ENCODE results near the gene LINC00237. TPM values are rescaled to one million over a fixed set of nuclear protein-coding genes. Genes with fewer than 3 reads are reported as not detected.

Gene LINC00237
- total RNA-seq: under 1 TPM in 1 of 4 donors, not detected in 3; 0.33 TPM

GRCh38 chr20:21106171-21107017, at the start of gene LINC00237:
Gene LINC00237 (minus strand): TSS chr20:21106358.
- no peak within 1 kb of the TSS for H3K27ac ChIP-seq
- peaks cover 17 to 31% of the 10 kb centered on the region in 2 donors for H3K4me1 ChIP-seq
- H3K36me3 ChIP-seq: no peaks in the 10 kb centered on the region
- H3K4me3 ChIP-seq (replicated peaks in 1 of 3): no peak within 1 kb of the TSS
- 8 to 9% methylated on average over 43 of the region's 43 CpGs for WGBS, 2 donors
- intact Hi-C loops (cut with DNase I): no loop called here
- no peaks in the 10 kb centered on the region for H3K9me3 ChIP-seq
- TF ChIP-seq POLR2A (IDR thresholded peaks at IDR 0.05): no peak
- TF ChIP-seq, protein P1, sequence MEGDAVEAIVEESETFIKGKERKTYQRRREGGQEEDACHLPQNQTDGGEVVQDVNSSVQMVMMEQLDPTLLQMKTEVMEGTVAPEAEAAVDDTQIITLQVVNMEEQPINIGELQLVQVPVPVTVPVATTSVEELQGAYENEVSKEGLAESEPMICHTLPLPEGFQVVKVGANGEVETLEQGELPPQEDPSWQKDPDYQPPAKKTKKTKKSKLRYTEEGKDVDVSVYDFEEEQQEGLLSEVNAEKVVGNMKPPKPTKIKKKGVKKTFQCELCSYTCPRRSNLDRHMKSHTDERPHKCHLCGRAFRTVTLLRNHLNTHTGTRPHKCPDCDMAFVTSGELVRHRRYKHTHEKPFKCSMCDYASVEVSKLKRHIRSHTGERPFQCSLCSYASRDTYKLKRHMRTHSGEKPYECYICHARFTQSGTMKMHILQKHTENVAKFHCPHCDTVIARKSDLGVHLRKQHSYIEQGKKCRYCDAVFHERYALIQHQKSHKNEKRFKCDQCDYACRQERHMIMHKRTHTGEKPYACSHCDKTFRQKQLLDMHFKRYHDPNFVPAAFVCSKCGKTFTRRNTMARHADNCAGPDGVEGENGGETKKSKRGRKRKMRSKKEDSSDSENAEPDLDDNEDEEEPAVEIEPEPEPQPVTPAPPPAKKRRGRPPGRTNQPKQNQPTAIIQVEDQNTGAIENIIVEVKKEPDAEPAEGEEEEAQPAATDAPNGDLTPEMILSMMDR (IDR thresholded peaks at IDR 0.05): no peak
- no peak for DNase-seq
- H3K27me3 ChIP-seq: peaks cover 45% of the 10 kb centered on the region

- H3K36me3 ChIP-seq: peaks cover 0 to 3% of the 10 kb centered on the region in 2 donors
- WGBS, 2 donors: 97% methylated on average over 5 of the region's 5 CpGs
- no peak overlapping the region for H3K4me3 ChIP-seq (replicated peaks in 1 of 3)
- no peaks in the 10 kb centered on the region for H3K9me3 ChIP-seq
- no peak overlapping the region for H3K27ac ChIP-seq
- H3K27me3 ChIP-seq: no peaks in the 10 kb centered on the region
- no peak for DNase-seq
- TF ChIP-seq, protein P1 (IDR thresholded peaks at IDR 0.05): no peak
- no peak for TF ChIP-seq POLR2A (IDR thresholded peaks at IDR 0.05)
- H3K4me1 ChIP-seq: no peaks in the 10 kb centered on the region
- intact Hi-C loops (cut with DNase I): no loop called here
These were observed 49.1 kb upstream of the LINC00237 start for GRCh38 chr20:21155268-21155667.

- intact Hi-C loops (cut with DNase I): no loop called here
- H3K27me3 ChIP-seq: no peaks in the 10 kb centered on the region
- no peak for DNase-seq
- TF ChIP-seq POLR2A (IDR thresholded peaks at IDR 0.05): no peak
- TF ChIP-seq, protein P1 (IDR thresholded peaks at IDR 0.05): no peak
- H3K9me3 ChIP-seq: no peaks in the 10 kb centered on the region
- no peaks in the 10 kb centered on the region for H3K4me1 ChIP-seq
- WGBS, 2 donors: 78 to 97% methylated on average over 2 of the region's 2 CpGs
- H3K36me3 ChIP-seq: no peaks in the 10 kb centered on the region
- H3K4me3 ChIP-seq (replicated peaks in 1 of 3): no peak overlapping the region
- H3K27ac ChIP-seq: no peak overlapping the region
These were observed 48.5 kb upstream of the LINC00237 start for GRCh38 chr20:21154692-21155091.

DNA sequence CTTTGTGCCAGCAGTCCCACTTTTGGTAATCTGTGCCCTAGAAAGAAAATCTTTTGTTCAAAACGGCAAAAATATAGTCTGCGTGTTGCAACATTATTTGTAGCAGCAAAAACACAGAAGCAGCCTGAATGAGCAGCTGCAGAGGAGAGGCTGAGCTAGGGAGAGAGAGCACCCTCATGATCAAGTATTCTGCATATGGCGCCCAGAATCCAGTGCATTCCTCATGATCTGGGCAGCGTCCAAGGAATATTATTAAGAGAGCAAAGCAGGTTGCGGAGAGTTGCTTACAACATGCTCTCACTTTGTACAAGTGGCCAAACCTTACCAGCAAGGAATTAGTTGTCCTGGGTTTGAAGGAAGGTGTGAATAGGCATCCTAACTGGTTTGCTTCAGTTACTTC, 45.6 kb upstream of the LINC00237 start:
- Histone ChIP-seq H3K36me3 (no peaks in the 10 kb centered on the region), H3K4me3 (replicated peaks in 1 of 3) (no peak overlapping the region), H3K27ac (no peak overlapping the region), H3K27me3 (no peaks in the 10 kb centered on the region), H3K4me1 (no peaks in the 10 kb centered on the region), H3K9me3 (no peaks in the 10 kb centered on the region)
- 86 to 93% methylated on average over 5 of the region's 5 CpGs for WGBS, 2 donors
- TF ChIP-seq POLR2A (IDR thresholded peaks at IDR 0.05): no peak
- TF ChIP-seq, protein P1 (IDR thresholded peaks at IDR 0.05): no peak
- intact Hi-C loops (cut with DNase I): no loop called here
- no peak for DNase-seq

GRCh38 chr20:21149344-21149743, 43.2 kb upstream of the LINC00237 start:
- TF ChIP-seq POLR2A (IDR thresholded peaks at IDR 0.05): no peak
- TF ChIP-seq, protein P1 (IDR thresholded peaks at IDR 0.05): no peak
- DNase-seq: no peak
- H3K27me3 ChIP-seq: no peaks in the 10 kb centered on the region
- H3K36me3 ChIP-seq: no peaks in the 10 kb centered on the region
- H3K27ac ChIP-seq: no peak overlapping the region
- no peaks in the 10 kb centered on the region for H3K9me3 ChIP-seq
- no peak overlapping the region for H3K4me3 ChIP-seq (replicated peaks in 1 of 3)
- H3K4me1 ChIP-seq: no peaks in the 10 kb centered on the region
- 82 to 88% methylated on average over 9 of the region's 9 CpGs for WGBS, 2 donors
- intact Hi-C loops (cut with DNase I): no loop called here

All from thyroid gland (tissue), 4 donors.